ENCODE measurements around the gene SPATA21.
"Not testable (repeated sequence)": the region's sequence is repeated elsewhere in the genome, so short reads cannot be mapped to it uniquely, and the experiment has no call there.

Gene SPATA21

GRCh38 chr1:16372535-16373285 is 64.5 kb downstream of the SPATA21 start:
- no peak overlapping the region for H3K27ac ChIP-seq (ENCODE audit: low read depth, low read length)
- H3K4me3 ChIP-seq (ENCODE audit: low read depth in 1 of 2, low read length in 2 of 2) = no peak overlapping the region
- H3K4me1 ChIP-seq (ENCODE audit: insufficient read depth, low read length) = peaks cover 50% of the 10 kb centered on the region
- no peak overlapping the region for H3K9ac ChIP-seq (ENCODE audit: low read length)
- H3K27me3 ChIP-seq (ENCODE audit: control insufficient read depth in 1 of 2, insufficient read depth in 2 of 2, low read length in 2 of 2) = no peaks in the 10 kb centered on the region
- no peaks in the 10 kb centered on the region for H3K9me3 ChIP-seq (ENCODE audit: low read length)
- no peaks in the 10 kb centered on the region for H3K36me3 ChIP-seq (ENCODE audit: insufficient read depth, low read length)

DNA sequence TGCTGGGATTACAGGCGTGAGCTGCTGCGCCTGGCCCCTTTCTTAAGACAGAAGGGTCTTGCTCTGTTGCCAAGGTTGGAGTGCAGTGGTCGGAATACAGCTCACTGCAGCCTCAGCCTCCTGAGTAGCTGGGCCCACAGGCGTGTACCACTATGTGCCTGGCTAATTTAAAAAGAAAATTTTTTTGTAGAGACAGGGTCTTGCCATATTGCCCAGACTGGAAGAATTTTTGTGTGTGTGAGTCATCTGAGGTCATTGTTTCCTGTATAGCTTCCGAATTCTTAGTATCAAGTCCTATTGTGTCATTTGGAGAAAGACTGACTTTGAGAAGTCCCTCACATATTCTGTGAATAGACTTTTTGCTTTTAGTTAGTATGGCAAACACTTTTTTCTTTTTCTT is 65.5 kb downstream of the SPATA21 start:
- H3K27me3 ChIP-seq (ENCODE audit: control insufficient read depth in 1 of 2, insufficient read depth in 2 of 2, low read length in 2 of 2) = no peaks in the 10 kb centered on the region
- no peak overlapping the region for H3K4me3 ChIP-seq (ENCODE audit: low read depth in 1 of 2, low read length in 2 of 2)
- H3K4me1 ChIP-seq (ENCODE audit: insufficient read depth, low read length) = peaks cover 40% of the 10 kb centered on the region
- H3K9ac ChIP-seq (ENCODE audit: low read length) = no peak overlapping the region
- no peaks in the 10 kb centered on the region for H3K9me3 ChIP-seq (ENCODE audit: low read length)
- no peaks in the 10 kb centered on the region for H3K36me3 ChIP-seq (ENCODE audit: insufficient read depth, low read length)
- no peak overlapping the region for H3K27ac ChIP-seq (ENCODE audit: low read depth, low read length)

GRCh38 chr1:16369821-16370220 is 67.4 kb downstream of the SPATA21 start:
- Histone ChIP-seq H3K36me3 (ENCODE audit: insufficient read depth, low read length) (no peaks in the 10 kb centered on the region), H3K27ac (ENCODE audit: low read depth, low read length) (no peak overlapping the region)

GRCh38 chr1:16367968-16368890 is 69.0 kb downstream of the SPATA21 start:
- Histone ChIP-seq H3K9me3 (ENCODE audit: low read length) (no peaks in the 10 kb centered on the region), H3K9ac (ENCODE audit: low read length) (peak overlapping the region; percentile 86), H3K27me3 (ENCODE audit: control insufficient read depth in 1 of 2, insufficient read depth in 2 of 2, low read length in 2 of 2) (no peaks in the 10 kb centered on the region), H3K36me3 (ENCODE audit: insufficient read depth, low read length) (no peaks in the 10 kb centered on the region), H3K4me1 (ENCODE audit: insufficient read depth, low read length) (peaks cover 22% of the 10 kb centered on the region), H3K27ac (ENCODE audit: low read depth, low read length) (peak overlapping the region; percentile 99), H3K4me3 (ENCODE audit: low read depth in 1 of 2, low read length in 2 of 2) (peak overlapping the region; percentile 75 to 76)

More at GRCh38 chr1:16369821-16370220, 67.4 kb downstream of the SPATA21 start:
- H3K4me3 ChIP-seq (ENCODE audit: low read depth in 1 of 2, low read length in 2 of 2) = no peak overlapping the region
- H3K9ac ChIP-seq (ENCODE audit: low read length) = no peak overlapping the region
- H3K27me3 ChIP-seq (ENCODE audit: control insufficient read depth in 1 of 2, insufficient read depth in 2 of 2, low read length in 2 of 2) = no peaks in the 10 kb centered on the region
- H3K4me1 ChIP-seq (ENCODE audit: insufficient read depth, low read length) = peaks cover 31% of the 10 kb centered on the region
- H3K9me3 ChIP-seq (ENCODE audit: low read length) = no peaks in the 10 kb centered on the region

DNA sequence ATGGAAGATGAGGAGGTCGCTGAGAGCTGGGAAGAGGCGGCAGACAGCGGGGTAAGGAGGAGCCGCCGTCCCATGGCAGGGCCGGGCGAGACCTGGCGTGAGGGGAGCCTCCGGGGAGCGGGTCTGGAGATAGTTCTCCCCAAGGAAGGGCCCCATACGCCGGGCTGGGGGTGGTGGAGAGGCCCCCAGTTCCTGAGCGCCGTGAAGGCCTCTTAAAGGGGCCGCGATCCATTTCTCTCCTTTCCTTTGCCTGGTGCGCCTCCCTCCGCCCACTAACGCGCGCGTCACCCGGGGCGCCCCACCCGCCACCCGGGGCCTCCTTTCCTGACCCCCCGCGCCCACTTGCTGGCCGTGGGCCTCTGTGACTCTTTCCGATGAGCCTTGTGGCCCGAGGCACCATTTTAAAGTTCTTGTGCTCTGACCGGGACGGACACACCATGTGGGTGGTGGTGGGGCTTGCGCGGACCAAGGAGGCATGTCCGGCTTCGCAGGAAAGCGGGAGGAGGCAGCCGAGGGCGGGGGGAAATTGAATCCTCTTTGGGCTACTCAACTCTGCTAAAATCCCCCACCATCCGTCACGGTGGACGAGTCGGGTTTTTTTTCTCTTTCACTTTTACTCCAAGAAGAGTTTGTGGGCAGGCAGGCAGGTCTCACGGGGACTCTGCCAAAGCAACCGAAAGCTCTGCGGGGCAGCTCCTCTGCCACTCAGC is 69.8 kb downstream of the SPATA21 start:
- H3K9me3 ChIP-seq (ENCODE audit: low read length) = no peaks in the 10 kb centered on the region
- no peaks in the 10 kb centered on the region for H3K36me3 ChIP-seq (ENCODE audit: insufficient read depth, low read length)
- H3K27me3 ChIP-seq (ENCODE audit: control insufficient read depth in 1 of 2, insufficient read depth in 2 of 2, low read length in 2 of 2) = no peaks in the 10 kb centered on the region
- peak overlapping the region; percentile 75 to 76 for H3K4me3 ChIP-seq (ENCODE audit: low read depth in 1 of 2, low read length in 2 of 2)
- peaks cover 17% of the 10 kb centered on the region for H3K4me1 ChIP-seq (ENCODE audit: insufficient read depth, low read length)
- peak overlapping the region; percentile 99 for H3K27ac ChIP-seq (ENCODE audit: low read depth, low read length)
- peak overlapping the region; percentile 86 for H3K9ac ChIP-seq (ENCODE audit: low read length)

DNA sequence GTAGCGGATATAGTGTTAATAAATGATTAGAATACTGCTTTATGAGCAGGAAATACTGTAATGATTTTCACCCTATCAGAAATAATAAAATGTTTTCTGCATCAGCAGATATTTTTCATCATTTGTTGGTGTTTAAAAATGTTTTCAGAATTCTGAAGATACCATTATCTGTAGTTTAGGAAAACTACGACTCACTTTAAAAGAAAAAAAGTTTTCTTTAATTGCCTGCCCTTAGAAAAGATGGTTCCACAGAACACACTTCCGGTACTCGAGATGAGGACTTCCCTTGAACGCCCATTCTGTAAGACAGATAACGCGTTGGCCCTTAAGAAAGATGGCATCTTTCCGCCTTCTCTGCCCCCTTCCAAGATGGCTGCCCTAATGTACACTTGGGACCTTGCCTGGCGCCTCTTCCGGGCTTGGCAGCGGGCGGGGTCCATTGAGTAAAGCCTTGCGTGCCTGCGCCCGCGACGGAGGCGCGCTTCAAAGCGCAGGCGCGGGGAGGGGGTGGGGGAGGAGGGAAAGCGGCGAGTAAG is 70.4 kb downstream of the SPATA21 start, which contains the start of gene SZRD1:
SZRD1 (plus strand) TSS at position 521 of the 536 bp plus-strand sequence. CDS start 16 bp downstream, outside the sequence.
- Histone ChIP-seq H3K4me3 (ENCODE audit: low read depth in 1 of 2, low read length in 2 of 2) (peak within 1 kb of the TSS; percentile 75 to 76), H3K27me3 (ENCODE audit: control insufficient read depth in 1 of 2, insufficient read depth in 2 of 2, low read length in 2 of 2) (no peaks in the 10 kb centered on the region), H3K36me3 (ENCODE audit: insufficient read depth, low read length) (no peaks in the 10 kb centered on the region), H3K9ac (ENCODE audit: low read length) (peak within 1 kb of the TSS; percentile 86), H3K27ac (ENCODE audit: low read depth, low read length) (peak within 1 kb of the TSS; percentile 99), H3K9me3 (ENCODE audit: low read length) (no peaks in the 10 kb centered on the region), H3K4me1 (ENCODE audit: insufficient read depth, low read length) (peaks cover 17% of the 10 kb centered on the region)

GRCh38 chr1:16365146-16365498 is 72.1 kb downstream of the SPATA21 start:
- H3K4me1 ChIP-seq (ENCODE audit: insufficient read depth, low read length) = peaks cover 17% of the 10 kb centered on the region
- not testable (repeated sequence) for H3K27ac ChIP-seq (ENCODE audit: low read depth, low read length); H3K9me3 ChIP-seq (ENCODE audit: low read length); H3K36me3 ChIP-seq (ENCODE audit: insufficient read depth, low read length); H3K27me3 ChIP-seq (ENCODE audit: control insufficient read depth in 1 of 2, insufficient read depth in 2 of 2, low read length in 2 of 2); H3K4me3 ChIP-seq (ENCODE audit: low read depth in 1 of 2, low read length in 2 of 2); H3K9ac ChIP-seq (ENCODE audit: low read length)

- Histone ChIP-seq H3K4me1 (ENCODE audit: insufficient read depth, low read length) (no peaks in the 10 kb centered on the region), H3K9me3 (ENCODE audit: low read length) (no peaks in the 10 kb centered on the region), H3K4me3 (ENCODE audit: low read depth in 1 of 2, low read length in 2 of 2) (no peak overlapping the region), H3K9ac (ENCODE audit: low read length) (no peak overlapping the region), H3K36me3 (ENCODE audit: insufficient read depth, low read length) (no peaks in the 10 kb centered on the region), H3K27ac (ENCODE audit: low read depth, low read length) (no peak overlapping the region), H3K27me3 (ENCODE audit: control insufficient read depth in 1 of 2, insufficient read depth in 2 of 2, low read length in 2 of 2) (no peaks in the 10 kb centered on the region)
Measured at GRCh38 chr1:16356867-16357266, 80.4 kb downstream of the SPATA21 start.

DNA sequence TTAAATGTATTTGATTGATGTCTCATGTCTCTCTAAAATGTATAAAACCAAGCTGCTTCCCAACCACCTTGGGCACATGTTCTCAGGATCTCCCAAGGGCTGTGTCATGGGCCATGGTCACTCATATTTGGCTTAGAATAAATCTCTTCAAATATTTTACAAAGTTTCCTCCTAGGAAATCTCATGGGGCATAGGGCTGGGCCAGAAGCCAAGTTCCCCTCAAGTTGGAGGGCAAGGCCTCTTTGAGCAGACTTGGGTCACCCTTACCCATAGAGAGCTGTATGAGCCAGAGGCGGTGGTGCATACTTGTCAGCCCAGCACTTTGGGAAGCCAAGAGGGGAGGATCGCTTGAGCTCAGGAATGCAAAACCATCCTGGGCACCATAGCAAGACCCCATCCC is 82.6 kb downstream of the SPATA21 start:
- H3K9me3 ChIP-seq (ENCODE audit: low read length) = no peaks in the 10 kb centered on the region
- no peaks in the 10 kb centered on the region for H3K27me3 ChIP-seq (ENCODE audit: control insufficient read depth in 1 of 2, insufficient read depth in 2 of 2, low read length in 2 of 2)
- H3K27ac ChIP-seq (ENCODE audit: low read depth, low read length) = no peak overlapping the region
- H3K36me3 ChIP-seq (ENCODE audit: insufficient read depth, low read length) = no peaks in the 10 kb centered on the region
- no peak overlapping the region for H3K9ac ChIP-seq (ENCODE audit: low read length)
- peaks cover 7% of the 10 kb centered on the region for H3K4me1 ChIP-seq (ENCODE audit: insufficient read depth, low read length)
- no peak overlapping the region for H3K4me3 ChIP-seq (ENCODE audit: low read depth in 1 of 2, low read length in 2 of 2)

GRCh38 chr1:16352842-16353535 is 84.2 kb downstream of the SPATA21 start:
- peaks cover 13% of the 10 kb centered on the region for H3K4me1 ChIP-seq (ENCODE audit: insufficient read depth, low read length)
- no peaks in the 10 kb centered on the region for H3K9me3 ChIP-seq (ENCODE audit: low read length)
- no peaks in the 10 kb centered on the region for H3K36me3 ChIP-seq (ENCODE audit: insufficient read depth, low read length)
- no peaks in the 10 kb centered on the region for H3K27me3 ChIP-seq (ENCODE audit: control insufficient read depth in 1 of 2, insufficient read depth in 2 of 2, low read length in 2 of 2)
- peak overlapping the region; percentile 79 to 83 for H3K4me3 ChIP-seq (ENCODE audit: low read depth in 1 of 2, low read length in 2 of 2)
- H3K9ac ChIP-seq (ENCODE audit: low read length) = peak overlapping the region; percentile 66
- peak overlapping the region; percentile 79 for H3K27ac ChIP-seq (ENCODE audit: low read depth, low read length)

Data from muscle layer of colon (tissue), 2 donors.